ENCODE measurements around the gene PDLIM7. TPM values are rescaled to one million over a fixed set of nuclear protein-coding genes. Genes with fewer than 3 reads are reported as not detected.

Gene PDLIM7
- polyA plus RNA-seq, 1 of the 3 experiments (the other 2 are of a cell fraction), result 206 TPM

DNA sequence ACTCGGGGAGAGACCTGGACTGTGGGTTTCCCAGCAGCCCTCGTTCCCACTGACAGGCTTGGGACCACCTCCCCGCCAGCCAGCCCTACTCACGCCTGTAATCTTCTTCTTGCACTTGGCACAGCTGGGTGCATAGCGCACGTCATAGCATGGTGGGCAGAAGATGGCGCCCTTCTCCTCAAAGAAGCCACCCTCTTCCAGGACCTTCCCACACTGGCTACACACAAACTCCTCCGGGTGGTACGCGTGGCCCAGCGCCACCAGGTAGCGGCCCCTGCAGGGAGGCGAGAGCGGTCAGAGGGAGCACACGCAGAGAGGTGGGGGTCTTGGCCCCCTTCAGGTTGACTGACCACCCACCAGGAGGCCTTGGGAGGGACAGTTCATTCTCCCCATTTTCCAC, 9.4 kb downstream of the PDLIM7 start:
- Histone ChIP-seq H3K4me3 (ENCODE audit: low read depth in 2 of 2, low read length in 1 of 2) (no peak overlapping the region), H3K9me3 (no peaks in the 10 kb centered on the region), H3K4me1 (ENCODE audit: control insufficient read depth in 1 of 2, insufficient read depth in 2 of 2, low read depth in 1 of 2, low read length in 1 of 2) (peaks cover 6 to 28% of the 10 kb centered on the region in 2 experiments; a peak in 2 of 4 replicates), H3K79me2 (ENCODE audit: insufficient read depth) (peaks cover 34% of the 10 kb centered on the region), H3K4me2 (no peak overlapping the region), H3K36me3 (replicated peaks in 1 of 2; ENCODE audit: control insufficient read depth in 1 of 2, insufficient read depth in 2 of 2, low read length in 1 of 2) (peaks cover 59 to 70% of the 10 kb centered on the region in 2 experiments), H4K20me1 (ENCODE audit: insufficient read depth) (peaks cover 66% of the 10 kb centered on the region), H3F3A (replicated peaks; ENCODE audit: insufficient read depth) (peaks cover 41% of the 10 kb centered on the region), H3K27ac (ENCODE audit: low read depth in 2 of 2, low read length in 1 of 2) (no peak overlapping the region), H3K9me2 (no peaks in the 10 kb centered on the region), H3K9ac (no peak overlapping the region), H2AFZ (ENCODE audit: low read depth) (no peak overlapping the region), H3K27me3 (ENCODE audit: insufficient read depth) (no peaks in the 10 kb centered on the region)
- peak; percentile 48 for DNase-seq
- TF ChIP-seq CTCF (IDR thresholded peaks at IDR 0.05), result no peak
- TF ChIP-seq SMC3 (IDR thresholded peaks at IDR 0.05; ENCODE audit: low read depth, low read length), result peak; percentile 16; the same call in 1 of the 2 replicates
- TF ChIP-seq RAD21 (IDR thresholded peaks at IDR 0.05; ENCODE audit: low read length), result peak; percentile 45
- ChIA-PET CTCF (interaction anchor here (1.1 to 3.3 kb wide), 5 partner anchors 9 to 34 kb away, joined by 3 to 23 read pairs (median 5); partner anchors contain the start of gene DBN1), POLR2A (no interaction called here)
- WGBS (ENCODE audit: low lambda C conversion rate), result 95% methylated on average over 12 of the region's 15 CpGs

- 92% methylated on average over 7 of the region's 8 CpGs for WGBS (ENCODE audit: low lambda C conversion rate)
- POLR2A ChIA-PET, result no interaction called here
- H4K20me1 ChIP-seq (ENCODE audit: insufficient read depth), result peaks cover 61% of the 10 kb centered on the region
- no peaks in the 10 kb centered on the region for H3K9me2 ChIP-seq
- H2AFZ ChIP-seq (ENCODE audit: low read depth), result no peak overlapping the region
- TF ChIP-seq USF1 (IDR thresholded peaks at IDR 0.05; ENCODE audit: borderline replicate concordance, low read depth) (0 out of 2 replicates have a peak, but pooled peaks have one; percentile 46), POLR2AphosphoS5 (IDR thresholded peaks at IDR 0.05; ENCODE audit: low read depth, low read length) (0 out of 2 replicates have a peak, but pooled peaks have one; percentile 15), REST (IDR thresholded peaks at IDR 0.05; ENCODE audit: low read depth, low read length) (no peak)
- no peak overlapping the region for H3K4me3 ChIP-seq (ENCODE audit: low read depth in 2 of 2, low read length in 1 of 2)
- no peaks in the 10 kb centered on the region for H3K9me3 ChIP-seq
- H3K79me2 ChIP-seq (ENCODE audit: insufficient read depth), result peaks cover 25% of the 10 kb centered on the region; the same call in 1 of the 2 replicates
- H3K4me2 ChIP-seq, result no peak overlapping the region
- H3K9ac ChIP-seq, result no peak overlapping the region
- H3F3A ChIP-seq (replicated peaks; ENCODE audit: insufficient read depth), result peaks cover 50% of the 10 kb centered on the region
- peaks cover 0 to 30% of the 10 kb centered on the region in 2 experiments; a peak in 1 of 4 replicates for H3K4me1 ChIP-seq (ENCODE audit: control insufficient read depth in 1 of 2, insufficient read depth in 2 of 2, low read depth in 1 of 2, low read length in 1 of 2)
- H3K27me3 ChIP-seq (ENCODE audit: insufficient read depth), result no peaks in the 10 kb centered on the region
- no peak overlapping the region for H3K27ac ChIP-seq (ENCODE audit: low read depth in 2 of 2, low read length in 1 of 2)
- CTCF ChIA-PET, result interaction anchor here (0.7 to 20.3 kb wide), 3 partner anchors 8 to 97 kb away, joined by 3 to 201 read pairs (median 5); partner anchors contain the start of gene PDLIM7
- DNase-seq, result no peak
- H3K36me3 ChIP-seq (replicated peaks in 1 of 2; ENCODE audit: control insufficient read depth in 1 of 2, insufficient read depth in 2 of 2, low read length in 1 of 2), result peaks cover 53 to 62% of the 10 kb centered on the region in 2 experiments
These were observed 10.3 kb downstream of the PDLIM7 start for GRCh38 chr5:177487144-177487543.
